GM18519 (cell line): ENCODE results near the gene BARHL1.

Source experiments
- ATAC-seq: cut with Tn5 transposase; IDR thresholded peaks from one replicate; pipeline ENCODE4 v1.9.1; 2021; ENCODE audit warnings: mild to moderate bottlenecking, moderate library complexity; ENCODE audit not compliant: unreplicated experiment, low FRiP score

BARHL1 gene

GRCh38 chr9:132585954-132586829 is 3.8 kb downstream of the BARHL1 start:
- no peak for ATAC-seq

GRCh38 chr9:132586830-132587591 is 4.6 kb downstream of the BARHL1 start:
- no peak for ATAC-seq

GRCh38 chr9:132587592-132587955 is 5.2 kb downstream of the BARHL1 start:
- no peak for ATAC-seq

DNA sequence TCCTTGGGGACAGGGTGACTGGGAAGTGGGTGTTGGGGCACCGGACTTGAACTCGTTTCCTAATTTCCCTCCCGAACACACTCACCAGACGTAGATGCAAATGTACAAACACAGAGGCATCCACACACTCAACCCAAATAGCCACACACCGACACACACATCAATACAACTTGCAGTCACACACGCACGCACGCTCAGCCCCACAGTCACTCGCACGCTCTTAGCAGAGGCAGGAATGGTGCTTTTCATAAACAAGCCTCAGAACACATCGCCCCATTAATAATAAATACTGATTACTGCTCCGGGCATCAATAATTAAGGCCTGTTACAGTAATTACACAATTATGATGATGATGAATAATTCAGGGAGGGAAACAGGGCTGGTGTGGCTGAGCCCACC is 5.7 kb downstream of the BARHL1 start:
- ATAC-seq: no peak

DNA sequence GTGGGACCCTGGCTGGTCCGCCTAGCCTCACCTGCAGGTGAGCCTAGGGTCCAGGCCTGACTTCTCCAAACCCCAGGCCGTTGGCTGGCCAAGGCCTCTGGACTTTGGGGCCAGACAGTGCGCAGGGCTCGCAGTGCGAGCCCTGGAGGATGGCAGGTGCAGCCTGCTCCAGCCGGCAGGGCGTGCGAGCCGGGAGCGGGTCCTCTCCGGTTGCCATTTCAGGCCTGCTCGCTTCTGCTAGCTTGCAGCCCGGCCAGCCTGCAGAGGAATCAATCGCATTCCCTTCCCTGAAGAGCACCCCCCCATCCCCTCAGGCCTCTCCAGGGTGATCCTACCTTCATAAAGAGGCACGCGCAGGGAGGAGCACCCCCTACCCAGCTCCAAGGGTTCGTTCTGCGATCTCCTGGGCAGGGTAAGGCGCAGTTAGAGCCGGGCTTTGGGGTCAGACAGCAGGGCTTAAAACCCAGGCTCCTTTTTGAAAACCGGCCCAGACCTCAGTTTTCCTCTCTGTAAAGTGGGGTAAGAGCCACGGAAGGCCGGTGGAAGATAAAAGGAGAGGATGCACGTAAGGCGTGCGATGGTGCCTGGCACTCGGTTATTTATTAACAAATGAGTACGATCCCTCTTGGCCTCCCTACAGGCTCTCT is 6.2 kb downstream of the BARHL1 start:
- ATAC-seq: no peak

GRCh38 chr9:132589148-132590036 is 7.0 kb downstream of the BARHL1 start:
- ATAC-seq: no peak

DNA sequence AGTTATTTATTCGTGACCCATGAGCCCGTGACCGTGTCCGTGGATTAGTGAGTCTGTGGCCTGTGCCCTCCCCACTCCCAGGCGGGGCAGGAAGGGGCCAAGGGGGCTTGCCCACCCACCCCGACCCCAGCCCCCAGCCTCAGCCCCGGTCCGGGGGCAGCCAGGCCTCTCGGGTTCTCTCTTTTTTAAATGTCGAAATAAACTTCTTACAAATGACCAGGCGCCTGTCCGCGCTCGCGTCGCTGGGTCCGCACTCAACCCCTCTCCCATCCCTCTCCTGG is 7.6 kb downstream of the BARHL1 start:
- ATAC-seq: no peak

DNA sequence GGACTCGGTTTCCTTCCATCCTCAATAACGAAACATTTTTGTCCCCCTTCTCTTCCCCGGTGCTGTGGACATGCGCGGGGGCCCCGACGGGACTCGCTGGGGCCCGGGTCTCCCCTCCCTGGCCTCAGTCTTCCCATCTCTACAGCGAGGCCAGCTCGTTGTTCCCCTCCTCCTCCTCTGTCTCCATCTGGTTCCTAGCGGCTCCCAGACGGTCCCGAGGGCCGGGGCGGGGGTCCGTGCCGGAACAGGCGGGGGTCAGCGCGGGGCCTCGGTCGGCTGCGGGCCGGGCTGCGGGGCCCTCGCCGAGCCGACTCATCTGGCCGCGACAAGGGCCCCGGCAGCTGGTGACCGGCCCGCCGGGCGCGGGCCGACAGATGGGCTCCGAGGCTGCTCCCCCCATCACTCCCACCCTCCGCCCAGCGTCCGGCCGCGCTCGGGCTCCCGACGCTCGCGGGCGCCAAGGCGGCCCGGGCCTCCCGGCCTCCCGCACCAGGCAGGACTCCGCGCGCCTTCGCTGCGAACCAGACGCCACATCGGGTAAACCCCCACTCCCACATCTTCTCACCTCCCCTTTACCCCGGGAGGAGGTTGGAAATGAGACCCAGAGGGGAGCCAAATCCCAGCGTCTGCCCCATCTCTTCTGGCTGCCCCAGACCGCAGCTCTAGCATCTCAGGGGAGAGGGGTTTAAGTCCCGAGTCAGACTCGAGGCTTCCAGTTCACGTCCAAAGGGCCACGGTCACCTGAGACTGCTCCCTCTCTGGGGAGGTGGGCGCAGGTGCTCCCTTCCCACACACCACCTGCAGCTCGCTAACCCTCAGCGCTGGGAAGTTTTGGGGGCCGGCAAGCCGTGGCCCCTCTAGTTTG is 8.1 kb downstream of the BARHL1 start:
- ATAC-seq: no peak

DNA sequence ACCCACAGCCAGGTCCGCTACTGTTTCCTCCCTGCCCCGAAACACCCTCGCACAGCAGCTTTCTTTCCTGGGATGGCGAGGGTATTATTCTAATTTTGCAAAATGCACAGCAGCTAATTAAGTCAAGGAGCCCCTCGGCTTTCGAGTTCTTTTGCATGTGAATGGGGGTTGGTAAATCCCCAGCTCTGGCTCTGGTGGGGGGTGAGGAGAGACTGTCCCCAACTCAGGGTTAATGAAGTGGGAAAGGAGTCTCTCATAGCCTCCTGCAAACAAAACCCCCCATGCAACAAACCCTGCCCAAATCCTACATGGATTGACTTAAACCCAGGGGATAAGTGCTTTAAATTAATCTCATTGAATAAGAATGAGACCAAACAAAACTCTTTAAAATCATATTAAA is 8.8 kb downstream of the BARHL1 start:
- no peak for ATAC-seq

DNA sequence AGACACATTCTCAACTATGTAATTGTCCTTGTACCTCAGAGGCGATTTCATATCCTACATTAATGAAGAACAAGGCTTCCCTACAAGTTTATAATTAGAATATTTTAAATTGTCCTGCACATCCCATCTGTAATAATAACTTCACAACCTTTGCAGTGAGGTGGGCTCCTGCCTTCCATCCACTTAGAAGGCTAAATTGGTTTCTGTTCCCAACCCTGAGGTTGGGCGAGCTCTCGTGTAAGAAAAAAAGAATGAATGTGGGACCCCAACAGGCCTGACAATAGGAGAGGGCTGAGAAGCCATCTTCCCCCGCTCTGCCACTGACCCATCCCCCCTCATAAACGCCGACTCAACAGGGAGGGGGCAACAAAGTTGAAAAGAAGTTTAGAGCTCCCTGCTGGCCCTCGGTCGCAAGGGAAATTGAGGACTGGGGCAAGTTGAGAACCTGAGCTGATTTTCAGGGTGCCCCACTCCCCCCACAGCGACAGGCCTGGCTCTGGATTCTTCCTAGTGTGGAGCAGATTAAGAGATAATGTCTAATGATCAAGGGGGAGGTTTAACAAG is 9.4 kb downstream of the BARHL1 start:
- no peak for ATAC-seq

DNA sequence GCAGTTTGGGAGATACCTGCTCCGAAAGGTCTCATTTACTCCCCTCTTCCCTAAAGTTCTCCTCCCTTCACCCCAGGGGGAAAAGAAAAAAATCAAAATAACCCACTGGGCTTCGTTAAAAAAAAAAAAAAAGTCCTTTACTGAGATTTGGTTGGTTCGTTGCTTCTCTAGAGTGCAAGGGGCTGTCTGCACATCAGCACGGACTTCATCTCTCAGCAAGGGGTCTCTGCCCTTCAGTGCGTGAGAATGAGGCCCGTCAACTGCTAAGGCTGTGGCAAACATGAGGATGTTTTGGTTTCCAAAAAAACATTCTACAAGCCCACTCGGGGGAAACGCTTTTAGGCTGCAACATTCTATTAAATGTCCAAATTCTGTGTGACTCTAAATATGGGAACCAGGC is 10.0 kb downstream of the BARHL1 start:
- ATAC-seq: no peak

DNA sequence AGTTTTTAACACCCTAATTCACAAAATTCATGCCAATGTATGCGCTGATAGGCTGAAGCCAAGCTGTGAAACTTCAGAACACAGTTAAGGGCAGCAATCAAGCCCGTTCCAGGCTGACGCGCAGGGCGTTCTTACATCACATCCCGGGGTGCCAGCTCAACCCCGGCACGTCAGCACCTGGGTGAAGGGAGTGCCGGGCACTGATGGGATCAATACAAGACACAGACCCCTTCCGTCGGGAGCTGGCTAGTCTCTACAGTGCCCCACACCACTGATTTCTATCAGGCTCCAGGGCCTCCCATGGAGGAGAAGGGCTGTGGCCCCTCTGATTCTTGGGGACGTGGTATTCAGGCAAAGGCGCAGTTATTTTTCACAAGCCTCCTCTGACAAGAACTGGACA is 12.0 kb downstream of the BARHL1 start:
- ATAC-seq: no peak

GRCh38 chr9:132595319-132595718 is 12.9 kb downstream of the BARHL1 start:
- no peak for ATAC-seq

- ATAC-seq: no peak
Measured at GRCh38 chr9:132596200-132596599, 13.8 kb downstream of the BARHL1 start.

GRCh38 chr9:132597073-132597775 is 14.8 kb downstream of the BARHL1 start:
- ATAC-seq: no peak

DNA sequence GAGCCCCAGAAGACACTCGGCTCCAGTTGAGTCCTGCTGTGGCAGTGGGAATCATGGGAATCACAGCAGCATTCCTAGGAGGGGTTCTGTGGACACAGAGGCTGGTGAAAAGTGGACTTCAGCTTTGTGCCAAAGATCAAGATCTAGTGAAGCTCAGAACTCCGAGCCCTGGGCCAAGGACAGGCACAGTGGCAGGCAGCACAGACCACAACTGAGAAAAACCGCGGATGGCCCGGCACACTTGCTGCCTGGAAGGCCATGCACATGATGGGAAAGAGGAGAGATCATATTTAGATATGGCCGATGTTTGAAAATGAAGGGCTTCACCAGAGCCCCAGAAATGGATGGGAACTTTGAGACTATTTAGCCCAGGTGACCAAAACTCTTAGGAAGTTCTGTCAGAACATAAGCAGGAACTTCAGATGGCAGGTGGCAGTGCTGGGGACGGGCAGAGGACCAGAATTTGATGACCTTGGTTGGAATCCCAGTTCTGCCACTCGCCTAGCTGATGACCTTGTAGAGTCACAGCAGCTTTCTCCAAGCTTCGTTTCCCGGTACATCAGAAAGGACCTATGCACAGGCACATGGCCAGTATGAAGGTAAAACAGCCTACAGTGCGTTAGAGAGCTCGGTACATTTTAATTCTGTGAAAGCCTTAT is 18.0 kb downstream of the BARHL1 start:
- ATAC-seq: no peak

DNA sequence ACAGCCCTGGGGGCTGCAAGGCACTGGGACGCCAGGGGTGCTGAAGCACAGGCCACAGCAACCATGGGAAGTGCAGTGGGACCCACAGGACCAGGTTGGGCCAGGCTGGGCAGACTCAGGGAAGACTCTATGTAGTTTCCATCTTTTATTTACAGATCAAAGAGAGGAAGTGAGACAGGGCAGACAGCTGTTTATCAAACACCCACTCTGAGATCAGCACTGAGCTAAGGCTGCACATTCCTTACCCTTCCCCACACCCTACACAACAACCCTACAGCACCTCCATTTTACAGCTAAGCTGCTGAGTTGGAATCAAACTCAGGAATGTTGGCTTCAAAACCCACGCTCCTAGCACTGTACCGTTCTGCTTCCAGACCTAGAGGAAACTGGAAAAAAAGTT is 19.8 kb downstream of the BARHL1 start:
- ATAC-seq: no peak

DNA sequence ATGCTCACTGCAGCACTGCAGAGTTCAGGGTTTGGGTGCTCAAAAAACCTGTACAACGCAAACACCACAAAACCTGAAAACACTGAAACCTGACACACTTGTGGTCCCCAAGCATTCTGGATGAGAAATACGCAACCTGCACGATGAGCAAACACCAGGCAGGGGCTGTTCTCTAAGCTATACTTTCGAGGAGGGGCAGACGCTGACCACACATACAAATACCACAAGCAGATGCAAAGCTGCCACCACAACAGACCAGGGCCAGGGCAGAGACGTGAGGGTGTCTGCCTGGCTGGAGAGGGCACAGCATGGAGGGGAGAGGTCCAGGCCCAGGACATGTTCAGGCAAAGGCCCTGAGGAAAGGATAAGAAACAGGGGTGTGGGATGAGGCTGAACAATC is 23.0 kb downstream of the BARHL1 start:
- ATAC-seq: no peak
